Stomach (tissue), 9 donors: ENCODE results near the gene SORL1. TPM values are rescaled to one million over a fixed set of nuclear protein-coding genes. Genes with fewer than 3 reads are reported as not detected.
A peak's percentile ranks its signal among the peaks of the same experiment; 100 is the strongest.

Experiments used
- DNase-seq, 2 donors: peaks; one replicate each; pipeline versions ENCODE4 v3.0.0 to v3.0.0-alpha.2; 2013 to 2019
- H3K27ac ChIP-seq, 5 donors: fragments of 200-600 bp in 4 of 5; sonication (generic) in 4 of 5; one replicate each; pipeline ENCODE4 v1.5.1; 2013 to 2019; ENCODE audit warnings: mild to moderate bottlenecking in 1 of 5, moderate library complexity in 1 of 5
- H3K27me3 ChIP-seq, 3 donors: fragments of 200-600 bp; sonication (generic); one replicate each; pipeline ENCODE4 v1.5.1; 2017 to 2019; ENCODE audit warnings: mixed run types in 1 of 3
- H3K36me3 ChIP-seq, 4 donors: fragments of 200-600 bp; sonication (generic); 1 replicate in 3 of 4; 2 replicates in 1 of 4; pipeline ENCODE4 v1.5.1; 2016 to 2019
- H3K4me1 ChIP-seq, 4 donors: fragments of 200-600 bp; sonication (generic); one replicate each; pipeline ENCODE4 v1.5.1; 2016 to 2019
- H3K4me3 ChIP-seq, 4 donors: fragments of 200-600 bp; sonication (generic) in 3 of 4; one replicate each; pipeline ENCODE4 v1.5.1; 2016 to 2019; ENCODE audit warnings: mild to moderate bottlenecking in 1 of 4
- H3K9me3 ChIP-seq, 4 donors: fragments of 200-600 bp; sonication (generic); one replicate each; pipeline ENCODE4 v1.5.1; 2016 to 2019
- EP300 ChIP-seq: sonication (generic); formaldehyde crosslinking; IDR thresholded peaks from one replicate; pipeline ENCODE4 v1.6.1; 2017; ENCODE audit warnings: antibody characterized with exemption
- POLR2A ChIP-seq, 4 donors: fragments of 450-650 bp; IDR thresholded peaks; one replicate each; pipeline ENCODE4 v1.6.1; 2016; ENCODE audit warnings: antibody characterized with exemption in 4 of 4, control low read depth in 2 of 4, mild to moderate bottlenecking in 1 of 4, moderate library complexity in 1 of 4
- POLR2AphosphoS5 ChIP-seq, 3 donors: sonication (generic); formaldehyde crosslinking; IDR thresholded peaks; one replicate each; pipeline ENCODE4 v1.6.1; 2016; ENCODE audit warnings: antibody characterized with exemption in 3 of 3
- WGBS, 5 donors: extraction: QIAGEN DNeasy Blood & Tissue Kit in 3 of 5; methylation state at CpG; one replicate each; pipeline versions ENCODE4 v1.1.5 to v1.1.7; 2013 to 2018; 5-methylcytosine and 5-hydroxymethylcytosine counted together
- intact Hi-C: fragments of 100-400 bp; cut with DNase I; formaldehyde crosslinking; loops from one replicate; pipeline ENCODE4 v1.15.1; 2023; ENCODE audit warnings: low total_unique reads
- polyA plus RNA-seq, 3 donors: library from polyadenylated mRNA; stranded (reverse); fragments of 200-250 nt; gene quantifications; one replicate each; pipeline ENCODE4 v1.2.3, GENCODE V29; 2013
- total RNA-seq, 5 donors: library from RNA; depleted of rRNA; stranded (reverse); fragments of >200 nt; gene quantifications; one replicate each; pipeline versions ENCODE4 v1.1.0 to v1.2.3, GENCODE V29; 2014 to 2016
- TF ChIP-seq, protein P1 (sequence below), 7 experiments: fragments of 450-650 bp in 4 of 7; fragments of 200-600 bp in 3 of 7; sonication (generic) in 3 of 7; IDR thresholded peaks; one replicate each; pipeline ENCODE4 v1.5.1; 2016 to 2019; ENCODE audit warnings: antibody characterized with exemption in 7 of 7, control low read depth in 2 of 7, mild to moderate bottlenecking in 1 of 7
- donor health status: healthy with polysubstance abuse.
- donor health status: Bipolar disorder and iron deficiency.
- donor health status: healthy.

SORL1 gene
- total and polyA plus RNA-seq, 8 donors: 0.76 to 161 (median 18.2) TPM

GRCh38 chr11:121671283-121672168, 219.4 kb downstream of the SORL1 start:
- H3K9me3 ChIP-seq: no peaks in the 10 kb centered on the region
- H3K4me1 ChIP-seq: peaks cover 0 to 24% (median 13%) of the 10 kb centered on the region in 4 donors
- H3K36me3 ChIP-seq: no peaks in the 10 kb centered on the region
- TF ChIP-seq POLR2A (IDR thresholded peaks at IDR 0.05) (no peak), POLR2AphosphoS5 (IDR thresholded peaks at IDR 0.05) (no peak), EP300 (no peak)
- TF ChIP-seq, protein P1, sequence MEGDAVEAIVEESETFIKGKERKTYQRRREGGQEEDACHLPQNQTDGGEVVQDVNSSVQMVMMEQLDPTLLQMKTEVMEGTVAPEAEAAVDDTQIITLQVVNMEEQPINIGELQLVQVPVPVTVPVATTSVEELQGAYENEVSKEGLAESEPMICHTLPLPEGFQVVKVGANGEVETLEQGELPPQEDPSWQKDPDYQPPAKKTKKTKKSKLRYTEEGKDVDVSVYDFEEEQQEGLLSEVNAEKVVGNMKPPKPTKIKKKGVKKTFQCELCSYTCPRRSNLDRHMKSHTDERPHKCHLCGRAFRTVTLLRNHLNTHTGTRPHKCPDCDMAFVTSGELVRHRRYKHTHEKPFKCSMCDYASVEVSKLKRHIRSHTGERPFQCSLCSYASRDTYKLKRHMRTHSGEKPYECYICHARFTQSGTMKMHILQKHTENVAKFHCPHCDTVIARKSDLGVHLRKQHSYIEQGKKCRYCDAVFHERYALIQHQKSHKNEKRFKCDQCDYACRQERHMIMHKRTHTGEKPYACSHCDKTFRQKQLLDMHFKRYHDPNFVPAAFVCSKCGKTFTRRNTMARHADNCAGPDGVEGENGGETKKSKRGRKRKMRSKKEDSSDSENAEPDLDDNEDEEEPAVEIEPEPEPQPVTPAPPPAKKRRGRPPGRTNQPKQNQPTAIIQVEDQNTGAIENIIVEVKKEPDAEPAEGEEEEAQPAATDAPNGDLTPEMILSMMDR (IDR thresholded peaks at IDR 0.05): no peak
- peak overlapping the region in 3 of 5 donors; percentile 54 to 79 (median 70) for H3K27ac ChIP-seq
- WGBS, 5 donors: 34 to 48% (median 45%) methylated on average over 18 to 19 of the region's 19 CpGs
- peaks cover 0 to 3% (median 0%) of the 10 kb centered on the region in 3 donors for H3K27me3 ChIP-seq
- no peak overlapping the region for H3K4me3 ChIP-seq
- peak in 1 of 2 donors; percentile 66 for DNase-seq
- intact Hi-C loops: no loop called here

DNA sequence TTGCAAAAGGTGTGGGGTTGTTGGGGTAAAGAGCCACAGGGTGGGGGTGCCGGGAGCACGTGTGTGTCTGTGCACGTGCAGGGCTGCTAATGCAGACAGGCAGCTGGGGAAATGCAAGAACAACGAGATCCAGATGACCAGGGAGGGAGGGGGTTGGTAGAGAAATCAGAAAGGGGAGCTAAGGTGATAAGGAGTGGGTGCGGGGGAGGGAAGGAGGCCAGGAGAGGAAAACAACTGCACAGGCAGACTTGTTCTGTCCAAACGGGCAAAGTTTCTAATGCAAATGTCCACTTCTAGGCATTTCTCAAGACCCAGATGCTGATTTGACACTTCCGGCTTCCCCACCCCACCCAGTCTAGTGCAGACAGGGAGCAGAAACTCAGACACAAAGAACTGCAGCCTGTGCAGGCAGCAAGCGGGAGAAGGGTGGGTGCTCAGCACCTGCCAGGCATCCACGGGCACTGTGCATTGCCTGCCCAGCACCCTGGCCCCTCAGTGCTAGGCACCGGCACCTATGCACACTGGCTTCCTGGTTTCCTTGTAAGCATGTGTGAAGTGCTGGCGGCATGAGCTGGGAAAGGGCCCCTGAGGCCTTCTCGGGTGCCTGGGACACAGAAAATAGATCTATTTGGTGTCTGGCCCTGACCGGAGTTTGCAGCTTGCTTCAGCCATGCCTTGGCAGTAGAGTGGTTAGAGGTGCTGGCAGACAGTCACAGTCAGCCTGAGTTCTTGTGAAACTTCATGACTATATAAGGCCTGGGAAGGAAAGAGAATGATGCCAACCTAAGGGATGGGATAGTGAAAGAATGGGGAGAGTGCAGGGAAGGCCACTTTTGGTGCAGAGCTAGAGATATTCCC, 220.7 kb downstream of the SORL1 start:
- peak in 1 of 2 donors; percentile 41 for DNase-seq
- WGBS, 5 donors: 40 to 56% (median 48%) methylated on average over 11 to 13 of the region's 13 CpGs
- TF ChIP-seq POLR2A (IDR thresholded peaks at IDR 0.05): no peak
- TF ChIP-seq POLR2AphosphoS5 (IDR thresholded peaks at IDR 0.05): no peak
- TF ChIP-seq EP300: no peak
- TF ChIP-seq, protein P1 (IDR thresholded peaks at IDR 0.05): no peak
- Histone ChIP-seq H3K4me1 (peaks cover 0 to 24% (median 13%) of the 10 kb centered on the region in 4 donors), H3K27ac (peak overlapping the region in 3 of 5 donors; percentile 17 to 70 (median 62)), H3K9me3 (no peaks in the 10 kb centered on the region), H3K27me3 (peaks cover 0 to 3% (median 0%) of the 10 kb centered on the region in 3 donors), H3K4me3 (no peak overlapping the region), H3K36me3 (no peaks in the 10 kb centered on the region)
- intact Hi-C loops: no loop called here

DNA sequence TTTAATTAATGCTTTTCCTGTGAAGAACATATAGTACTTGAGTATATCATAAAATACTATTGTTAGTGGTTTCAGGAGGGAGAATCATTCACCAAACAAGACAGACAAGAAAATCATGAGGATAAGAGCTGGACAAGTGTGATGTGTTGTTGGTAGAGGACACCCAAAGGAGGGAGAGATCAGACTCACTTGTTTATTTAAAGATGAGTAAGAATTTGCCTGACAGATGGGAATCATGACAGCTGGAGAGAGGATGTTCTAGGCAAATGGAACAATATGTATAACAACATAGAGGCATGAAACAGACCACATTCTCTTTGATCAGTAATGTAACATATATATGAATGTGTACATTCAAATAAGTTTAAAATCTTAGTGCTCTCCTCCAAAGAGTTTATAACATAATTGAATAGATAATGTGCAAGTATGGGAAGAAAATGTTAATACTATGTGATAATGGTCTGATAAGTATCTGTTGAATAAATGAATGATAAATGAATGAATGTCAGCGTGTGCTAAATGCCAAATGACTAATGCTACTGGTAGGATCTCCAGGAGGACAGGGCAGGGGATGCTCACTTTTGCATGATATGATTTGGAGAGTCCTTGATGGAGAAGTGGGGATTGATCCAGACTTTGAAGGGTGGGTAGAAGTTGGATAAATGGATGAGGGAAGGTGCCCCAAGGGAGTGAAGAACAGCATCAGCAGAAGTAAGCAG, 229.6 kb downstream of the SORL1 start:
- WGBS, 5 donors: 67 to 78% (median 77%) methylated on average over 1 of the region's 1 CpG
- H3K27me3 ChIP-seq: no peaks in the 10 kb centered on the region
- TF ChIP-seq POLR2A (IDR thresholded peaks at IDR 0.05): no peak
- no peak for TF ChIP-seq EP300
- TF ChIP-seq, protein P1 (IDR thresholded peaks at IDR 0.05): no peak
- no peak for TF ChIP-seq POLR2AphosphoS5 (IDR thresholded peaks at IDR 0.05)
- no peaks in the 10 kb centered on the region for H3K36me3 ChIP-seq
- no peak overlapping the region for H3K27ac ChIP-seq
- H3K4me3 ChIP-seq: no peak overlapping the region
- no peak for DNase-seq
- intact Hi-C loops: no loop called here
- H3K9me3 ChIP-seq: no peaks in the 10 kb centered on the region
- H3K4me1 ChIP-seq: no peaks in the 10 kb centered on the region

Other genes starting within 250 kb of the SORL1 start
- gene SC5D, start 159.5 kb upstream of the SORL1 start, total RNA-seq: 100 to 1,000 TPM in 1 of 5 donors, 10 to 100 TPM in 4; 10.7 to 129 (median 19.0) TPM
- gene SC5D, start 159.5 kb upstream of the SORL1 start, polyA plus RNA-seq: 10 to 100 TPM in 2 of 3 donors, 1 to 10 TPM in 1; 8.2 to 17.4 (median 15.8) TPM